Cardiac fibroblast (primary cell): ENCODE results near the gene GATA5.

ENCODE experiments used
- DNase-seq, 2 donors: peaks; one replicate each; pipeline versions ENCODE4 v3.0.0 to v3.0.0-alpha.2; 2010; ENCODE audit warnings: low read depth in 2 of 2
- H3K4me3 ChIP-seq, 2 donors: replicated peaks in 1 of 2; 1 replicate in 1 of 2; 2 replicates in 1 of 2; pipeline ENCODE4 v1.5.1; 2011; ENCODE audit warnings: low read depth in 2 of 2, low read length in 2 of 2, mild to moderate bottlenecking in 2 of 2, moderate library complexity in 1 of 2
- TF ChIP-seq, protein P1 (sequence below): IDR thresholded peaks from one replicate; pipeline ENCODE4 v1.5.1; 2011; ENCODE audit warnings: low read depth, mild to moderate bottlenecking, low read length, inconsistent platforms

The GATA5 gene

DNA sequence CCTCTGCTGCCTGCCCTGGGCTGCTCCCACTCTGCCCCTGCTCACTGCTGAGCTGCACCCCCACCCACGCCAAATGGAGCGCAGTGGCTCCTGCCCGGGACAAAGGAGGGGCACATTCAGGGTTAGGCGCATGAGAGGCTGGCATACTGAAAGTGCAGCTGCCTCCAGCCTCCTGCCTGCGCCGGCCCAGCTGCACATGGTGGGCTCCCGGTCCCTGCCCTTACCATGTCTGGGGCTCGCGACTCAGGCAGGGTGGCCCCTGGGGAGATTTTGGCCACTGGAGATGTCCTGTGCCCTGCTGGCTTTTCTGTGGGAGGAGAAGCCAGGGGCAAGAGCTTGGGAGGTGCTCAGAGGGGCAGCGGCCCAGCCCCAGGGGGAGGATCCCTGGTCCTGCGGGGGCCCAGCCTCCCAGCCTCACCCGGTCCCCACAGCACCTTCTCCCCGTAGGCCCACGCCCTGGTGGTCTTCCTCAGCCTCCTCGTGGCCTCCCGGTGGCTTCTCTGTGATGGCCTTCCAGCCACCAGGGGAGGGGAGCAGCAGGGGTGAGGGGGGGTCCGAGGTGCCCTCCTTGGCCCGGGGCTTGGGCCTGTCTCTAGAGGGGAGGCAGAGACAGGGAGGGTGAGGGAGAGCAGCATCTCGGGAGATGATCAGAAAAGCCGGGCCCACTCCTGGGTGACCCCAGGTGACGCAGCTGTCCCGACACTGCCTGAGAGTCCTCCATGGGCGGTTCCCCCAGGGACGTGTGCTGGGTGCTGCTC, 60.3 kb downstream of the GATA5 start:
- TF ChIP-seq, protein P1, sequence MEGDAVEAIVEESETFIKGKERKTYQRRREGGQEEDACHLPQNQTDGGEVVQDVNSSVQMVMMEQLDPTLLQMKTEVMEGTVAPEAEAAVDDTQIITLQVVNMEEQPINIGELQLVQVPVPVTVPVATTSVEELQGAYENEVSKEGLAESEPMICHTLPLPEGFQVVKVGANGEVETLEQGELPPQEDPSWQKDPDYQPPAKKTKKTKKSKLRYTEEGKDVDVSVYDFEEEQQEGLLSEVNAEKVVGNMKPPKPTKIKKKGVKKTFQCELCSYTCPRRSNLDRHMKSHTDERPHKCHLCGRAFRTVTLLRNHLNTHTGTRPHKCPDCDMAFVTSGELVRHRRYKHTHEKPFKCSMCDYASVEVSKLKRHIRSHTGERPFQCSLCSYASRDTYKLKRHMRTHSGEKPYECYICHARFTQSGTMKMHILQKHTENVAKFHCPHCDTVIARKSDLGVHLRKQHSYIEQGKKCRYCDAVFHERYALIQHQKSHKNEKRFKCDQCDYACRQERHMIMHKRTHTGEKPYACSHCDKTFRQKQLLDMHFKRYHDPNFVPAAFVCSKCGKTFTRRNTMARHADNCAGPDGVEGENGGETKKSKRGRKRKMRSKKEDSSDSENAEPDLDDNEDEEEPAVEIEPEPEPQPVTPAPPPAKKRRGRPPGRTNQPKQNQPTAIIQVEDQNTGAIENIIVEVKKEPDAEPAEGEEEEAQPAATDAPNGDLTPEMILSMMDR = no peak
- H3K4me3 ChIP-seq = no peak overlapping the region

GRCh38 chr20:62413896-62414481, 61.8 kb downstream of the GATA5 start:
- H3K4me3 ChIP-seq = no peak overlapping the region
- no peak for DNase-seq

More for the DNA sequence above, 60.3 kb downstream of the GATA5 start:
- DNase-seq = no peak

More at GRCh38 chr20:62413896-62414481, 61.8 kb downstream of the GATA5 start:
- TF ChIP-seq, protein P1 = peak; percentile 10
